GM19463 (cell line): Measurements from ENCODE around the gene SCMH1.
"Not testable (repeated sequence)": the region's sequence is repeated elsewhere in the genome, so short reads cannot be mapped to it uniquely, and the experiment has no call there.

Experiments
- ATAC-seq: cut with Tn5 transposase; IDR thresholded peaks from one replicate; pipeline ENCODE4 v1.9.1; 2021; ENCODE audit warnings: mild to moderate bottlenecking, moderate library complexity; ENCODE audit not compliant: unreplicated experiment

The SCMH1 gene

DNA sequence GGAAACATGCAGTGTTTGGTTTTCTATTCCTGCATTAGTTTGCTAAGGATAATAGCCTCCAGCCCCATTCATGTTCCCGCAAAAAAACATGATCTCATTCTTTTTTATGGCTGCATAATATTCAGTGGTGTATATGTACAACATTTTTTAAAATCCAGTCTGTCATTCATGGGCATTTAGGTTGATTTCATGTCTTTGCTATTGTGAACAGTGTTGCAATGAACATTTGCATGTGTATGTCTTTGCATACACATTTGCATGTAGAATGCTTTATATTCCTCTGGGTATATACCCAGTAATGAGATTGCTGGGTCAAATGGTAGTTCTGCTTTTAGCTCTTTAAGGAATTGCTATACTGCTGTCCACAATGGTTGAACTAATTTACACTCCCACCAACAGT, 9.0 kb upstream of the SCMH1 start:
- ATAC-seq, result not testable (repeated sequence)

DNA sequence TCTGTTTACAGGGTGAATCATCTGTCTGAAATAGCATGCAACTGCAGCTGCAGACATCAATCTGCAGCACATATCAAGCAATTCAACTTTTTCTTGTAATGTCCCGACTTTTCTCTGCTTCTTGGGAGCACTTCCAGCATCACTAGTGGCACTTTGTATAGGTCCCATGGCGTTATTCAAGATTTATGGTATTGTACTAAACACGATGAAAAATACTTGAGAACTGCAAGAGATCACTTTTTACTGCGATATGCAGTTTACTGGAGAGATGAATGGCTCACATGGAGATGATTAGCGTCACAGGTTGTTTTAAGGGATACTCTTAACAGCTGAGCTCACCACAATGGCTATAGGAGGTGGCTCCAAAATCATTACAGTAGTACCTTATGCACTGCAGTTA, 7.2 kb upstream of the SCMH1 start:
- no peak for ATAC-seq

DNA sequence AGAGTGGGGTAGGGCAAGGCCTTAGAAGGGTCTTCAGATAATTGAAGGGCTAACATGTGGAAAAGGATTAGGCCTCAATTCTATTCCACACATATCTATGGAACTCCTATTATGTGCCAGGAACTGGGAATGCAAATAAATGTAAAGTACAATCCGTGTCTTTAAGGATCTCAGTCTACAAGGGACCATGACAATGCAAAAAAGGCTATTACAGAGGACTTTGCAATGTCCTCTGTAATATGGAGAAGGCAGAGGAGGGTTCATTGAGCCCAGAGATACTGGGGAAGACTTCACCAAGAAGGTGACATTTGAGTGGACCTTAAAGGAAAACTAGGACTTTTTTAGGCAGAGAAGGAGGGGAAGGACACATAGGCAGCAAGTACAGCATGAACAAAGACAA, 4.5 kb upstream of the SCMH1 start:
- ATAC-seq, result no peak

DNA sequence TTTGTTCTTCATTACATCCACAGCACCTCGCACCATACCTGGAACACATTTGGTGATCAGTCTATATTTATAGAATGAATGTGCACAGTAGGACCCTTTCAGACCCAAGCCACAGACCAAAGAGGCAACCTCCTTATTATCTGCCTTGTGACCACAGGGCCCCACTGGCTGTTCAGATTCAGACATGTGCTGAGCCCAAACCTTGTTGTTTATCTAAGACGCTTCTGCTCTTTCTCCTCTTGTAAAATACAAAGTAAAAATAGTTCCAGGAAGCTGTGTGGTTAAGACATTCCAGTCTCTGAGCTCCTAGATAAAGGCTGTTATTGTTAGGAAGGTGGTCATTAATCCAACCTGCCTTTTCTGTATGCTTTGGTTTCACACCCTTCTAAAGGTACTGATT, 3.6 kb upstream of the SCMH1 start:
- ATAC-seq, result no peak

DNA sequence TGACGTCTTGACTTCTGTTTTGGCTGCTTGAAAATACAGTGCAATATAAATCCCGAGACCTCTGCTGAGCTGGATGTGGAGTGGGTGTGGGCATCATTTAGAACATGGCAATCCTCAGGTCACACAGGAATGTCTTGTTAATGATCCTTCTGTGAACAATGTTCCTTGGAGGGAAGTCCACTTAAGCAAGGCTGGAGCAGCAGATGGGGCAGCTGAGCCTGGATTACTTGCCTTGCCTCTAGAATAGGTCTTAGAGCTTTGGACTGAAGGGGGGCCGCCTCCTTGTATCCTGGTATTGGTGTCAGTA, 926 bp upstream of the SCMH1 start:
- no peak for ATAC-seq

DNA sequence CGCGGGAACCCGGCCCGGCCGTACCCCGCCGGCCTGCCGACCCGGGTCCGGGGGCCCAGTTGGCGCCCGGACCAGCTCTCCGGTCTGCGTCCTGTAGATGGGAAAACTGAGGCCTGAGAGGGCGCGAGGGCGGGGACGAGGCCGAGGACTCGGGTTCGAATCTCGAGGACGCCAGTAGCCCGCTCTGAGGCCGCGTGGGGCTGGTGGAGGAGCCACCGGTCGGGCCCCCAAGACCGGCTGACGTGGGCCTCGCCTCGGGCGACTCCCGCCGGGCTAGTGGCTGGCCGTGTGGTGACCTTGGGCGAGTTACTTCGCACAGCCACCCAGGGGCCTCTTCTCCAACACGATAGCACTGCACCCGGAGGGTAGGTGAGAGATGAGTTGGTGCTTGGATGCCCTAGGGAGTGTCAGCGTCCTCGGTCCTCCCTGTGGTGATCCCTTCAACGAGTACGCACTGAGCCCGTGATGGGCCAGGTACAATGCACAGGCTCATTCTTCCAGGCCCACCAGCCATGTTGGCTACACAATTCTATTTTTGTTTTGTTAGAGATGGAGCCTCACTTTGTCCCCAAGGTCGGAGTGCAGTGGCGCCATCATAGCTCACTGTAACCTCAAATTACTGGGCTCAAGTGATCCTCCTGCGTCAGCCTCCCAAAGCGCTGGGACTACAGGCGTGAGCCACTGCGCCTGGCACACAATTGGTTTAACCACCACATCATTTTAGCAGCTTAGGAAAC, 404 bp upstream of the SCMH1 start:
- ATAC-seq, result peak; percentile 9

DNA sequence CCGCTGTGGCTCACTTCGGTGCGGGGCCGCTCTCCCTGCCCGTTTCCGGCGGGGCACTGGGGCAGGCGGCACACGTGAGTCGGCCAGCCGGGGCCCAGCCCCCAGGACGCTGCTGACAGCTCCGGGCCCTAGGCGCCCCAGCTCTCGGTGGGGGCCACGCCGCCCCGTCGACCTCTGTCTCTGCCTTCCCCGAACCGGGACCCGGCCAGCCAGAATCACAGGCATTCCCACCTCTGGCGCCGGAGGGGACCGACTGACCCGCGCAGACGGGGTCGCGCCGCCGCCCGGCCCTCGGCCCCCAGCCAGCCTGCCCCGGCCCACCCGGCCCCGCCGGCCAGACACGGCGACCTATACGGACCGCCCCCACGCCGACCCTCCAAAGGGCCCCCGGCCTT, 755 bp downstream of the SCMH1 start:
- peak; percentile 60 for ATAC-seq

DNA sequence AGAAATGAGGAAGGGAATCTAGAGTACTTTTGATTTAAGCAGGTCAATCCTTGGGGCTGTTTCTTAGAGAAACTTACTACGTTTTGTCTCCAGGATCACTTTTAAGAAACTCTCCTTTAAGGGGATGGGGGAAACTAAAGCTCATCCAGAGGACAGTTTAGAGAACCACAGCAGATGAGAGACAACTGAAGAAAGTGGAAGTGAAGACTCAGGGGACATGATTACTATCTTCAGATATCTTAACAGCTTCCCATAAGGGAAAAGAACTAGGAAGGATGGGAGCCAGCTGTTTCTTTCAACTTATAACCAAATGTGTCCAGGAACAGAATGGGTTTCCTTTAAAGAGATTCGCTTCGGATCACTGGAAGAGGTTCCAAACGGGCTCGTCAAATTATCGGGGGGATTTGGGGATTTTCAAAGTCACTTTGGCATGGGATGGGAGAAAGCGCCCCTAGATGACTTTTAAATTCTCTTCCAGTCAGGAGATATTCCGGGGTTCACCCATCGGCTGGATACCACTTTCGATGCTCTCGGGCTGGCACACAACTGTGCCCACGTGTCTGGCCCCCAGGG, 1.2 kb downstream of the SCMH1 start:
- ATAC-seq, result no peak

DNA sequence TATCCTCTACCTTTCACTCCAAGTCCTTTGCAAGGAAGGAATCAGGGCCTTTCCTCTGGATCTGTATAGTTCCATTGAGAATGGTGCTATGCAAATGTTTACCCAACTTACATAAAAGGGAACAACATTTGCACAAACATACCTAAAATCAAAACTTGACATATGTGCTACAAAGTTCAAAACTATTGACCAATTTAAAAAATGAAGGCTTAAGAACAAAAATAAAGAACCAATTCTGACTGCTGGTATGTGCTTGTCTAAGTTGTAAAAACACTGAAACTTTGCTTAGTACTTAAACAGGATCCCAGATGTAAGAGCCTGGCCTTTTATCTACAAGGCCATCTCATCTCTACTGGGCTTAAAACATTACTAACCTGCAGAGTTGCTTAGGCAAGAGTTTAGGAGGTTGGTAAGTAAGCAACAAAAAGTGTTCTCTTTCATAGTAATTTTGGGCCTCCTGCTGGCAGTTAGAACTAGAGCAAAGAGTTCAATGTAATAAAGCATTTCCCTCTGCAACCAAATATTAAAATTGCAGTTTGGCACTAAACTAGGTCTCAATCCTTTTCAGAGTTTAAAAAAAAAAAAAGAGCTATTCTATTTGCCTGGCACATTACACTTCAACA, 2.0 kb downstream of the SCMH1 start:
- no peak for ATAC-seq

DNA sequence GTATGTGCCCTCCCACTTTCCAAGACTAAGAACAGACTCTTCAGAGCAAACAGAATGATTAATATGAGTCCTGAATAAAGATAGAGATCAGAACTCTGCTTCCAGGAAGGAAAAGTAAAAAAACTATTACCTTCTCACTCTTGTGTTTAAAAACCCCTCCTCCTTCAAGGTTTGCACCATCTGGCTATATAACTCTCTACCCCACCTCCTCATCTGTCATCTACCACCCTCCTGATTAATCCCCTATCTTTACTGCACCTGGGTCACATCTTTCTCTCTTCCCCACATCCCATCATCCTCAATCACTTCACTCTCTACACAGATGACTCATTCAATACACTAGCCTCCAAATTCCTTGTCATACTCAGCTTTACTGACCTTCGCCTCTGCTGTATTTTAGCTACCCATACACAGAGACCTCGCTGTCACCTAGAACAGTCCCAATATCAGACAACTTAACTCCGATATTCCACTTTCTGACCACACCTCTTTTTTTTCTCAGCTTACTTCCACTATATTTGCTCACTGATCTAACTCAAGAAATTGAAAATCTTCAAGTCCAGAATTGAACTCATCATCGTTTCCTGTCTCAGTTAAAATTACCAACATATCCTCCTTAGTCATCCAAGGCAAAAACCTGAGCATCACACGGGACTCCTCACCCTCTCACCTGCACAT, 3.7 kb downstream of the SCMH1 start:
- ATAC-seq, result no peak

DNA sequence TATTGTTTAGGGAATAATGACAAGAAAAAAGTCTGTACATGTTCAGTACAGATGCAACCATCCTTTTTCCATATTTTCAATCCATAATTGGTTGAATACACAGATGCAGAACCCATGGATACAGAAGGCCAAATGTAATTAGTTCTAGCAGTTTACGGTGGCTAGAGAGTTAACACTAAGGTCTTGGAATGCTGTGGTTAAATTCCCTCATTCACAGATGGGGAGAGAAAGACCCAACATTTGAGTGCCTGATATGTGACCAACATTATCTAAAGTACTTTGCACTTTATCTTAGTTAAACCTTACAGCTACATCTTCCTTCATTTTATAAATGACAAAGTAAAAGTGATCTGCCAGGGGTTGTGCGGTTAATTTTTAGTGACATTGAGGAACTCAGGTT, 5.3 kb downstream of the SCMH1 start:
- ATAC-seq, result no peak

DNA sequence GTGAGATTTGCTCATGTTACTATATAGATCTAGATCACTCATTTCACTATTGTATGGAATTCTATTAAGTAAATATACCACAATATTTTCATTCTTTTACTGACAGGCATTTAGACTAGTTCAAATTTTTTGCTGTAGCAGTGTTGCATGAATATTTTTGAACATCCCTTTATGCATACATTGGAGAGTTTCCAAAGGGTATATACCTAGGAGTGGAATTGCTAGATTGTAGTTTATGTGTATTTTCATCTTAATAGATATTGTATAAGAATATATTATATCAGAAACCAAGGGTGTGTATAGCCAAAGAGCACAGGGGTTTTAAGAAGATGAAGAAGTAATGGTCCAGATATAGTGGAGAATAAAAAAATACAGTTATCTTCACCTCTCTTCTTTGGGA, 6.2 kb downstream of the SCMH1 start:
- no peak for ATAC-seq

DNA sequence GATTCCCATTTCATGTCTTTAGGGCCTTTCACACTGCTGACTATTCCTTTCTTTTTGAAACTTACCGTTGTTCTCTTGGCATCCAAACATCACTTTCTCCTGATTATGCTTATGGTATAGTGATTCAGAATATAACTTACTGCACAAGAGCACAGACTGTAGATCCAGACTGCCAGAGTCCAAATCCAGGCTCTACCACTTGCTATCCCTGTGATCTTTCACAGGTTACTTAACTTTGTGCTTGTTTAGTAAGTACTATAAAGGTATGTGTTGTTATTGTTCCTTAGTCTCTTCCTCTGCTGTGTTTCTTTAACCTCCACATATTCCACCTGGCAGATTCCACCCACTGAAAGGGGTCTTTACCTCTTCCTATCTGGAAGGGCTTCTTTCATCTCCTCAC, 8.4 kb downstream of the SCMH1 start:
- no peak for ATAC-seq

DNA sequence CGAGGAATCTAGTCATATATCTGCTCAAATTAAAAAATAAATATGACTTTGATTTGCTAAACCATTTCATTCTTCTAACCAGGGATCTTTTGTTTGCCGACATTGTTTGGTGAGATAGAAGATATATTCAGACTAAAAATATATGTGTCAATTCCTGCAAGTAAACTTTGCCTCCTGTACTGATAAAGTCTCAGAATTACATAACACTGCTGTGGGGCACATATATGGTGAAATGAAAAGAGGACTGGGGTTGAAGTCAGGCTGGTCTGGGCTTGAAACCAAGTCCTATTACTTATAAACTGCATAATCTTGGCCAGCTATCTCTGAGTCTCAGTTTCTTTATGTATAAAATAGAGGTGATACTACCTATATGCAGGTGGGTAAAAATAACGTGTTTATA, 9.8 kb downstream of the SCMH1 start:
- ATAC-seq, result no peak

DNA sequence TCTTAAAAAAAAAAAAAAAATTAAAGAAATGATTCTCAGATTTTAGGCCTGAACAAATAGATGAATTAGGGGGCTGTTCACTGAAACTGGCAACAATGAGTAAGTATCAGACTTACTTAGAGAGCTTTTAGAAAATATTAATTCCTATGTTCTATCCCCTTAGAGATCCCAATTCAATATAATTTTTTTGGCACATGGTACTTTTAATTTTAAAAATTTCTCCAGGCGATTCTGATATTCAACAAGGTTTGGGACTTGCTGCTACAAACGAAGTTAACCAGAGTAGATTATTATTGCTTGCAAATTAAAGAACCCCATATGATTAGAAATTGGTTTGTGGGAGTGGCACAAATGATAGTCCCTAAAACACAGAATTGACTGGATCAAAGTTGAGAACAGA, 11.4 kb downstream of the SCMH1 start:
- no peak for ATAC-seq

DNA sequence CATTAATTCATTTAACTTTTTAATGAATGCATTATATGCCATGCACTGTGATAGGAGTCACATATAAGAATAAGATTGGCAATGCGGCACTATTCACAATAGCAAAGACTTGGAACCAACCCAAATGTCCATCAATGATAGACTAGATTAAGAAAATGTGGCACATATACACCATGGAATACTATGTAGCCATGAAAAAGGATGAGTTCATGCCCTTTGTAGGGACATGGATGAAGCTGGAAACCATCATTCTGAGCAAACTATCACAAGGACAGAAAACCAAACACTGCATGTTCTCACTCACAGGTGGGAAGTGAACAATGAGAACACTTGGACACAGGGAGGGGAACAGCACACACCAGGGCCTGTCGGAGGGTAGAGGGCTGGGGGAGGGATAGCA, 12.9 kb downstream of the SCMH1 start:
- ATAC-seq, result not testable (repeated sequence)

DNA sequence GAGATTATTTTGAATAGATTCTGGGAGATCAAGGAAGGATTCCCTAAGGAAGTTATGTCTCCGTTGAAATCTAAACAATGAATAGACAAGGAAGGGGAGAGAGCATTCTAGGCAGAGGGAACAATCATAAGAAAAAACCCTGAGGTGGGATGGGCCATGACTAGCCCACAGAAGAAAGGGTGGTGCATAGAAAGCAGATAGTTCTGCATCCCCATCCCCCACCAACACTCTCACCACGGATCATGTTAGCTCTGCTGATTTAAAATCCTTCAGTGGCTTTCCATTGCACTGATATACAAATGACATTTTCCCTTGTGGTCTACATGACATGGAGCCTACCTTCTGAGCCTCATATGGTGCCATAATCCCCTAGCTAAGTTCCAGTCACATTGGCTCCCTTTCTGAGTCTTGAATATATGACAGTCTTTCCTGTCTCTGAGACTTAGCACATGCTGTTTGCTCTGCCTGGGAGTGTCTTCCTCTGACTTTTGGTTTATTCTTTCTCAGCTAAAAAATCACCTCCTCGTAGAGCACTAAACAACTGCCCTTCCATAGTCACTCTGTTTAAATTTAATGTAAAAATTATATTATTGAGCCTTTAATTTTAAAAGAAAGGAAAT, 15.2 kb downstream of the SCMH1 start:
- no peak for ATAC-seq

DNA sequence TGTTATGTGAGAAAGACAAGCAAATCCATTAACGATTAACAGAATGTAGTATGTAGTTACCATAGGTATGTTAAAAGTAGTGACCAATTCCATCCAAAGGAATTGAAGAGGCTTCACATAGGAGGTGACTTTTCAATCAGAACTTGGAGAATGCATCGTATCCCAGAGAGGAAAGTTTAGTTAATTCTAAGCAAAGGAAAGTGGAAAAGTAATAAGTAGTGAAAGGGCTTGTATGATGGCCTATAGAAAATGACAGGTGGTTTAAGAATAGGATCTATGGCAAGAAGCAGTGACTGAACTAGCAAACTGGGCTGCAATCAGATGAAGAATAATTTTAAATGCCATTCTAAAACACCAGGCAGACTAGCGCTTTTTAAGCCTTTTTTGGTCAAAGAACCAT, 16.6 kb downstream of the SCMH1 start:
- ATAC-seq, result no peak

DNA sequence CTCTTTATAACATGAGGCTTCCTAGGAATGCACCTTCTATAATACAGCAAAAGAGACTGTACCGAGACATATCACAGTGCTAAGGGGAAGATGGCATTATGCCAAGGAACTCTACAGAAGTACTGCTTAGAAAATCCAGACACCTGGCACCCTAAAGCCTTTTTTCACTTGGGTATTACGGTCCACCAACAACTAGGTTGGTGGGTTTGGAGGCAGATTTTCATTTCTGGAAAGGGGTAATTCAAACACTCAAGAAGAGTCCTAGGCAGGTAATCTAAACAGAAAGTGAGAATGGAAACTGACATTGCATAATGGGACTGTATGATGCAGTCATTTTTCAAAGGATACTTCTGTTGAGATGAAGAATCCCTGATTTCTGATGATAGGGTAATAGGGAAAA, 19.6 kb downstream of the SCMH1 start:
- peak; percentile 44 for ATAC-seq

DNA sequence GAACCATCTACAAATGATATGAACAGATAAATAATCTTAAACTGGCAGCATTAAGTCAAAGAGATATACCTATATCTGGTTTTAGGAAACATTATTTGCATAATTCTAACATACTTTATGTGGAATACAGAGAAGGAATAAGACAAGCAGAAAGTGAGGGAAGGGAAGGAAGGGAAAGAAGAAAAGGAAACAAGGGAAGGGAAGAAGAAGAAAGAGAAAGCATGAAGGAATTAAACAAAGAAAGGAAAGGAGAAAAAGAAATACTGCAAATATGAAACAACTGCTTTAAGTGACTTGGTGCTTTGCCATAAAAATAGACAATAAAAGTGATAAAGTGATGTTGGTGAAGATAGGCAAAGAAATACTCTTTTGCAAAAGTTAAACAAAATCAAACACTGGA, 20.1 kb downstream of the SCMH1 start:
- no peak for ATAC-seq

DNA sequence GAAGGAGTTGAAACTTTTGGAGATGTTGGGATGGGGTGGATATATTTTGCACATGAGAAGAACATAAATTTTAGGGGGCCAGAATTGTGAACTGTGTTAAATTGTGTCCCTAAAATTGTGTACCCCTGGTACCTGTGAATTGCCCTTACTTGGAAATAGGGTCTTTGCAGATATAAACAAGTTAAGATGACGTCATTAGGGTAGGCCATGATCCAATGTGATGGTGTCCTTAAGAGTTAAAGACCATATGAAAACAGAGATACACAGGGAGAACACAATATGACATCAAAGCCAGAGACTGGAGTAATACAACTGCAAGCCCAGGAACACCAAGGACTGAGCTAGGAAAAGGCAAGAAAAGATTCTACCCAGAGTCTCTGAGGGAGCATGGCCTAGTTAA, 24.0 kb downstream of the SCMH1 start:
- ATAC-seq, result no peak

DNA sequence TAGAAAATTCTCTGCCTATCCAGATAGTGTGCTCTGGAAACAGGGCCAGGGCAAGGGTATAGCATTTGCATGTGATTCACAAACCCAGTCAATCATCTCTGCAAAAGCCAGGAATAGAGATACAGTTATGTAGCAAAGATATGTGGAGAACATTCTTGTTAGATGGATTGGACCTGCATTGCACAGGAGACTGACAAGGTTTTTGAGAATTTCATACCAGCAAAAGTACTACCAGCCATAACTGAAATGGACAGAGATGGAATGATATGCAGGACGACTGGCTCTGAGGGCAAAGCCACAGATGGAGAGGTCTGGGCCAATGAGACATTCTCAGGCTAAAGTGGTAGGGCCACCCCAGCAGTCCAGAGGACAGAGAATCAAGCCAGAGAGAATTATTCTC, 24.7 kb downstream of the SCMH1 start:
- ATAC-seq, result no peak
